B cell (primary cell): ENCODE data around the gene TFB1M. TPM values are rescaled to one million over a fixed set of nuclear protein-coding genes. Genes with fewer than 3 reads are reported as not detected.

Source experiments
- ATAC-seq: fragments of 200-7000 bp; cut with Tn5 transposase; one replicate; pipeline ENCODE4 v1.10.0; 2021; ENCODE audit warnings: low read depth, mild to moderate bottlenecking, moderate number of reproducible peaks, moderate library complexity
- CTCF ChIA-PET: fragments of 350-600 bp; sonication (Branson Sonifier 250); formaldehyde crosslinking; loops from one replicate; lab custom pipeline; 2021; ENCODE audit warnings: antibody characterized with exemption, inconsistent platforms; lab: Charles Lee
- POLR2A ChIA-PET: fragments of 350-600 bp; sonication (Branson Sonifier 250); formaldehyde crosslinking; loops from one replicate; lab custom pipeline; 2021; ENCODE audit warnings: antibody characterized with exemption; lab: Charles Lee
- DNase-seq: peaks from one replicate; pipeline ENCODE4 v3.0.0; 2013
- H2AFZ ChIP-seq: 2 replicates; pipeline ENCODE4 v1.6.1; 2012; ENCODE audit warnings: mild to moderate bottlenecking, low read depth, low read length; ENCODE audit not compliant: insufficient read depth, poor library complexity, severe bottlenecking
- H3K27ac ChIP-seq, 2 donors: 1 replicate in 1 of 2; 2 replicates in 1 of 2; pipeline ENCODE4 v1.5.1; 2012 to 2013; ENCODE audit warnings: low read length in 2 of 2, mild to moderate bottlenecking in 2 of 2, moderate library complexity in 1 of 2
- H3K27me3 ChIP-seq, 4 experiments: fragments of 200-600 bp in 1 of 4; sonication (generic) in 1 of 4; replicated peaks in 1 of 4; 1 replicate in 2 of 4; 2 replicates in 2 of 4; pipeline versions ENCODE4 v1.6.1 to v1.7.0; 2013 to 2016; ENCODE audit warnings: low read length in 3 of 4, mild to moderate bottlenecking in 2 of 4, mixed read lengths in 1 of 4, moderate library complexity in 1 of 4; ENCODE audit not compliant: insufficient read depth in 4 of 4, control insufficient read depth in 3 of 4; ENCODE audit errors: control extremely low read depth in 1 of 4
- H3K36me3 ChIP-seq, 2 experiments: replicated peaks in 1 of 2; 1 replicate in 1 of 2; 2 replicates in 1 of 2; pipeline versions ENCODE4 v1.6.1 to v1.7.1; 2013; ENCODE audit warnings: low read length in 1 of 2; ENCODE audit not compliant: insufficient read depth in 2 of 2, control insufficient read depth in 1 of 2; ENCODE audit errors: control extremely low read depth in 1 of 2, extremely low read depth in 1 of 2
- H3K4me1 ChIP-seq, 2 donors: fragments of 200-600 bp in 1 of 2; sonication (generic) in 1 of 2; 1 replicate in 1 of 2; 2 replicates in 1 of 2; pipeline versions ENCODE4 v1.5.1 to v1.6.1; 2013 to 2017; ENCODE audit warnings: low read length in 2 of 2; ENCODE audit not compliant: control insufficient read depth in 2 of 2, insufficient read depth in 2 of 2
- H3K4me2 ChIP-seq: replicated peaks from 2 replicates; pipeline ENCODE3; 2012; ENCODE audit warnings: mild to moderate bottlenecking, low read depth, low read length; ENCODE audit not compliant: poor library complexity, severe bottlenecking
- H3K4me3 ChIP-seq, 5 experiments: fragments of 200-600 bp in 1 of 5; sonication (generic) in 1 of 5; 1 replicate in 3 of 5; 2 replicates in 2 of 5; pipeline versions ENCODE4 v1.5.1 to v1.7.0; 2011 to 2016; ENCODE audit warnings: low read length in 4 of 5, mild to moderate bottlenecking in 4 of 5, low read depth in 2 of 5, control low read depth in 1 of 5, moderate library complexity in 1 of 5; ENCODE audit not compliant: insufficient read depth in 1 of 5; ENCODE audit errors: control extremely low read depth in 1 of 5, extremely low read depth in 1 of 5
- H3K79me2 ChIP-seq: fragments of 200-600 bp; sonication (generic); one replicate; pipeline ENCODE4 v1.6.0; 2016; ENCODE audit warnings: low read length; ENCODE audit not compliant: control insufficient read depth, insufficient read depth
- H3K9ac ChIP-seq: fragments of 200-600 bp; sonication (generic); 2 replicates; pipeline ENCODE4 v1.6.1; 2017; ENCODE audit warnings: mild to moderate bottlenecking, low read length, moderate library complexity
- H3K9me3 ChIP-seq, 3 donors: one replicate each; pipeline versions ENCODE4 v1.6.1 to v1.7.1; 2013; ENCODE audit warnings: low read length in 2 of 3; ENCODE audit not compliant: control insufficient read depth in 2 of 3, insufficient read depth in 1 of 3; ENCODE audit errors: control extremely low read depth in 1 of 3
- H4K20me1 ChIP-seq: 2 replicates; pipeline ENCODE4 v1.6.0; 2012; ENCODE audit warnings: mild to moderate bottlenecking, low read length; ENCODE audit not compliant: insufficient read depth, control insufficient read depth, poor library complexity, severe bottlenecking
- H3K27ac Mint-ChIP-seq: one replicate; pipeline ENCODE4 v1.8.0; 2021; ENCODE audit warnings: mixed read lengths
- H3K27me3 Mint-ChIP-seq: one replicate; pipeline ENCODE4 v1.8.0; 2021; ENCODE audit warnings: mixed read lengths
- H3K4me1 Mint-ChIP-seq: one replicate; pipeline ENCODE4 v1.8.0; 2021; ENCODE audit warnings: mixed read lengths
- H3K4me3 Mint-ChIP-seq: one replicate; pipeline ENCODE4 v1.8.0; 2021; ENCODE audit warnings: mixed read lengths
- H3K9me3 Mint-ChIP-seq: one replicate; pipeline ENCODE4 v1.8.0; 2022; ENCODE audit warnings: mixed read lengths; ENCODE audit not compliant: insufficient read depth
- EZH2 ChIP-seq: IDR thresholded peaks from 2 replicates; pipeline ENCODE4 v1.6.1; 2012; ENCODE audit warnings: borderline replicate concordance, low read depth, mild to moderate bottlenecking, moderate library complexity, low read length; ENCODE audit not compliant: insufficient read depth, poor library complexity, severe bottlenecking
- WGBS: methylation state at CpG from one replicate; pipeline ENCODE4 v1.1.5; 2013; ENCODE audit warnings: missing lambda C conversion rate; ENCODE audit not compliant: insufficient coverage; 5-methylcytosine and 5-hydroxymethylcytosine counted together
- intact Hi-C: fragments of 100-400 bp; cut with micrococcal nuclease; formaldehyde crosslinking; loops from one replicate; pipeline ENCODE4 v1.10.0; 2022
- polyA plus RNA-seq: library from polyadenylated mRNA; depleted of rRNA; stranded (reverse); fragments of >200 nt; gene quantifications from 2 replicates; pipeline ENCODE4 v1.2.3, GENCODE V29; 2012
- total RNA-seq, 2 donors: library from RNA; stranded (reverse); fragments of 120-200 nt in 1 of 2; gene quantifications; 1 replicate in 1 of 2; 2 replicates in 1 of 2; pipeline versions ENCODE4 v1.2.3 to v1.2.4, GENCODE V29; 2013 to 2022
- TF ChIP-seq, protein P1 (sequence below): fragments of 200-600 bp; IDR thresholded peaks from one replicate; pipeline ENCODE4 v1.8.0; 2022; ENCODE audit warnings: antibody characterized with exemption, mild to moderate bottlenecking

TFB1M gene
- total and polyA plus RNA-seq, 2 donors (not counting 1 experiment from before 2014, with no cell fraction given): 18.6 to 49.9 TPM

DNA sequence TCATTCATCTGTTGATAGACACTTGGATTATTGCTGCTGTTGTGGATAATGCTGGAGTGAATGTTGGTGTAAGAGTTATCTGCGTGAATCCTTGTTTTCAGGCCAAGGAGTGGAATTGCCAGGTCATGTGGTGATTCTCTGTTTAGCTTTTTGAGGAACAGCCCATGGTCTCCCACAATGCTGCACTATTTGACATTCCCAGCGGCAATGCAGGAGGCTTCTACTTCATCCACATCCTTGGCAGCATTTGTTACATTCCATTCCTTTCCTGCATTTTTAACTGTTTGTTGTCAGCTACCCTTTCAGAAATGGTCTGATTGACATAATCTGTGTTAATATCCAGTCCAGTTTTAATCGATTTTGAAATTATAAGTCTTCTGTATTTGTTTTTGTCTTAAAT is 102.2 kb downstream of the TFB1M start:
- Histone ChIP-seq H4K20me1 (no peaks in the 10 kb centered on the region), H3K9me3 (no peaks in the 10 kb centered on the region), H3K4me3 (no peak overlapping the region), H3K27me3 (no peaks in the 10 kb centered on the region), H3K27ac (no peak overlapping the region), H3K4me1 (no peaks in the 10 kb centered on the region), H3K79me2 (no peaks in the 10 kb centered on the region), H3K4me2 (no peak overlapping the region), H3K9ac (no peak overlapping the region), H3K36me3 (no peaks in the 10 kb centered on the region), H2AFZ (no peak overlapping the region)
- Mint-ChIP-seq H3K9me3 (no peaks in the 10 kb centered on the region), H3K4me1 (no peaks in the 10 kb centered on the region), H3K27me3 (peaks cover 2% of the 10 kb centered on the region), H3K4me3 (no peak overlapping the region), H3K27ac (no peak overlapping the region)
- CTCF ChIA-PET: no interaction called here
- 100% methylated on average over 2 of the region's 3 CpGs for WGBS
- intact Hi-C loops: no loop called here
- ATAC-seq (no peak), DNase-seq (no peak)
- POLR2A ChIA-PET: no interaction called here
- TF ChIP-seq EZH2: no peak
- TF ChIP-seq, protein P1, sequence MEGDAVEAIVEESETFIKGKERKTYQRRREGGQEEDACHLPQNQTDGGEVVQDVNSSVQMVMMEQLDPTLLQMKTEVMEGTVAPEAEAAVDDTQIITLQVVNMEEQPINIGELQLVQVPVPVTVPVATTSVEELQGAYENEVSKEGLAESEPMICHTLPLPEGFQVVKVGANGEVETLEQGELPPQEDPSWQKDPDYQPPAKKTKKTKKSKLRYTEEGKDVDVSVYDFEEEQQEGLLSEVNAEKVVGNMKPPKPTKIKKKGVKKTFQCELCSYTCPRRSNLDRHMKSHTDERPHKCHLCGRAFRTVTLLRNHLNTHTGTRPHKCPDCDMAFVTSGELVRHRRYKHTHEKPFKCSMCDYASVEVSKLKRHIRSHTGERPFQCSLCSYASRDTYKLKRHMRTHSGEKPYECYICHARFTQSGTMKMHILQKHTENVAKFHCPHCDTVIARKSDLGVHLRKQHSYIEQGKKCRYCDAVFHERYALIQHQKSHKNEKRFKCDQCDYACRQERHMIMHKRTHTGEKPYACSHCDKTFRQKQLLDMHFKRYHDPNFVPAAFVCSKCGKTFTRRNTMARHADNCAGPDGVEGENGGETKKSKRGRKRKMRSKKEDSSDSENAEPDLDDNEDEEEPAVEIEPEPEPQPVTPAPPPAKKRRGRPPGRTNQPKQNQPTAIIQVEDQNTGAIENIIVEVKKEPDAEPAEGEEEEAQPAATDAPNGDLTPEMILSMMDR: no peak

DNA sequence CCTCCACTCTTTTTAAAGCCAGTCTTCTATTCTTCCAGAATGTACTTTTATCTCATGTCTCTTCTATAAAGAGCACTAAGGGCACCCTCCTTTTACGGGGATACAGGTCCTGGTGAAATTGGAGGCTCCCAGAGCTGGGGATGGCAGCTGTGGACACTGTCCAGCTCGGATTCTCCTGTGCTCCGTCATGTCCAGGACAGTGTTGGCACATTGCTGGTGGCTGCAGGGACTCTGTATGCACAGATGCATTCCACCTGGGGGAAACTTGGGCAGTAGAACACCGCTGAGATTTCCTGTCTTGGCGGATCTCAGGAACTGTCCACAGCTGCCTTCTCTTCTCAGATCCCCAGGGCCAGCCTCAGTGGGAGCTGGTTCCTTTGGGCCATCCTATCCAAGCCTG is 107.1 kb downstream of the TFB1M start:
- Mint-ChIP-seq H3K9me3 (no peaks in the 10 kb centered on the region), H3K4me3 (no peak overlapping the region), H3K4me1 (peaks cover 4% of the 10 kb centered on the region), H3K27ac (no peak overlapping the region), H3K27me3 (no peaks in the 10 kb centered on the region)
- no peak overlapping the region for H3K4me3 ChIP-seq
- ChIA-PET POLR2A (no interaction called here), CTCF (no interaction called here)
- DNase-seq (no peak), ATAC-seq (no peak)
- no peak overlapping the region for H3K27ac ChIP-seq
- no peaks in the 10 kb centered on the region for H4K20me1 ChIP-seq
- no peak for TF ChIP-seq EZH2
- TF ChIP-seq, protein P1: no peak
- H3K27me3 ChIP-seq: no peaks in the 10 kb centered on the region
- no peaks in the 10 kb centered on the region for H3K9me3 ChIP-seq
- no peak overlapping the region for H3K4me2 ChIP-seq
- H3K4me1 ChIP-seq: no peaks in the 10 kb centered on the region
- H2AFZ ChIP-seq: no peak overlapping the region
- WGBS: 92% methylated on average over 5 of the region's 5 CpGs
- H3K36me3 ChIP-seq: no peaks in the 10 kb centered on the region
- no peaks in the 10 kb centered on the region for H3K79me2 ChIP-seq
- no peak overlapping the region for H3K9ac ChIP-seq
- intact Hi-C loops: no loop called here

Other genes with a start within 250 kb of the TFB1M start
- not detected in 2 replicates for gene CLDN20, start 50.5 kb downstream of the TFB1M start, total RNA-seq
- gene CLDN20, start 50.5 kb downstream of the TFB1M start, polyA plus RNA-seq: not detected in 2 replicates
- not detected in 2 replicates for gene NOX3, start 141.4 kb upstream of the TFB1M start, total RNA-seq
- not detected in 2 replicates for gene NOX3, start 141.4 kb upstream of the TFB1M start, polyA plus RNA-seq